Putamen (tissue), 1 donor: ENCODE results near the gene RHOT2.
"Not testable (repeated sequence)": the region's sequence is repeated elsewhere in the genome, so short reads cannot be mapped to it uniquely, and the experiment has no call there.

Experiments used
- DNase-seq: peaks from one replicate; pipeline ENCODE4 v3.0.0-alpha.2; 2016; ENCODE audit warnings: low spot score

Gene RHOT2

GRCh38 chr16:700684-701584, 33.0 kb downstream of the RHOT2 start:
- DNase-seq = no peak

- DNase-seq = no peak
These were observed 34.4 kb downstream of the RHOT2 start for GRCh38 chr16:702341-702740.

- DNase-seq = peak; percentile 76
These were observed 35.5 kb downstream of the RHOT2 start for GRCh38 chr16:703406-703805.

- DNase-seq = no peak
These were observed 36.1 kb downstream of the RHOT2 start for GRCh38 chr16:704047-704446.

GRCh38 chr16:704552-705380, 36.8 kb downstream of the RHOT2 start:
- no peak for DNase-seq

GRCh38 chr16:705431-706188, 37.7 kb downstream of the RHOT2 start, which contains the start of gene FBXL16:
Gene FBXL16, minus strand, starts transcription at chr16:705801. Its CDS starts 8,396 bp downstream, at chr16:697405.
- DNase-seq = no peak

GRCh38 chr16:706189-707061, 38.5 kb downstream of the RHOT2 start:
- no peak for DNase-seq

GRCh38 chr16:707062-707538, 39.2 kb downstream of the RHOT2 start:
- no peak for DNase-seq

GRCh38 chr16:708019-708418, 40.1 kb downstream of the RHOT2 start:
- no peak for DNase-seq

- no peak for DNase-seq
These were observed 41.0 kb downstream of the RHOT2 start for GRCh38 chr16:708959-709358.

- DNase-seq = no peak
These were observed 41.9 kb downstream of the RHOT2 start for GRCh38 chr16:709566-710499.

- DNase-seq = no peak
These were observed 42.7 kb downstream of the RHOT2 start for GRCh38 chr16:710500-711075.

GRCh38 chr16:711084-711483, 43.2 kb downstream of the RHOT2 start:
- no peak for DNase-seq

GRCh38 chr16:711548-712320, 43.8 kb downstream of the RHOT2 start:
- no peak for DNase-seq

- DNase-seq = not testable (repeated sequence)
These were observed 44.9 kb downstream of the RHOT2 start for GRCh38 chr16:712740-713250.

- no peak for DNase-seq
These were observed 46.1 kb downstream of the RHOT2 start for GRCh38 chr16:714079-714478.

- peak; percentile 89 for DNase-seq
These were observed 46.9 kb downstream of the RHOT2 start, which contains the start of gene METRN for GRCh38 chr16:714558-715476. Gene METRN, plus strand, starts transcription at chr16:715118. Its CDS starts 172 bp downstream, at chr16:715290.
